DMS153 treated with DMSO at 0.1 percent for 48 hours (cell line): ENCODE data around the gene ADCY9.
"Not testable (repeated sequence)": the region's sequence is repeated elsewhere in the genome, so short reads cannot be mapped to it uniquely, and the experiment has no call there.

ENCODE experiments used
- DNase-seq: peaks from one replicate; lab custom pipeline; 2025; ENCODE audit not compliant: unreplicated experiment; lab: John Stamatoyannopoulos, UW

The ADCY9 gene

GRCh38 chr16:4071686-4072561, 44.3 kb downstream of the ADCY9 start:
- no peak for DNase-seq

DNA sequence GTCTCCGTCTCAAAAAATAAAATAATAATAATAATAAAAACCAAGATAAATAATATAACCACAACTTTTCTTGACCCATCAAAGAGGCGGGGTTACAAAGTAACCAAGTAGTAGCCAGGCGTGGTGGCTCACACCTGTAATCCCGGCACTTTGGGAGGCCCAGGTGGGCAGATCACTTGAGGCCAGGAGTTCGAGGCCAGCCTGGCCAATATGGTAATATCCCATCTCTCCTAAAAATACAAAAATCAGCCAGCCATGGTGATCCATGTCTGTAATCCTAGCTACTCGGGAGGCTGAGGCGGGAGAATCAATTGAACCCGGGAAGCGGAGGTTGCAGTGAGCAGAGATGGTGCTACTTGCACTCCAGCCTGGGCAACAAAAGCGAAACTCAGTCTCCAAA, 45.3 kb downstream of the ADCY9 start:
- no peak for DNase-seq

DNA sequence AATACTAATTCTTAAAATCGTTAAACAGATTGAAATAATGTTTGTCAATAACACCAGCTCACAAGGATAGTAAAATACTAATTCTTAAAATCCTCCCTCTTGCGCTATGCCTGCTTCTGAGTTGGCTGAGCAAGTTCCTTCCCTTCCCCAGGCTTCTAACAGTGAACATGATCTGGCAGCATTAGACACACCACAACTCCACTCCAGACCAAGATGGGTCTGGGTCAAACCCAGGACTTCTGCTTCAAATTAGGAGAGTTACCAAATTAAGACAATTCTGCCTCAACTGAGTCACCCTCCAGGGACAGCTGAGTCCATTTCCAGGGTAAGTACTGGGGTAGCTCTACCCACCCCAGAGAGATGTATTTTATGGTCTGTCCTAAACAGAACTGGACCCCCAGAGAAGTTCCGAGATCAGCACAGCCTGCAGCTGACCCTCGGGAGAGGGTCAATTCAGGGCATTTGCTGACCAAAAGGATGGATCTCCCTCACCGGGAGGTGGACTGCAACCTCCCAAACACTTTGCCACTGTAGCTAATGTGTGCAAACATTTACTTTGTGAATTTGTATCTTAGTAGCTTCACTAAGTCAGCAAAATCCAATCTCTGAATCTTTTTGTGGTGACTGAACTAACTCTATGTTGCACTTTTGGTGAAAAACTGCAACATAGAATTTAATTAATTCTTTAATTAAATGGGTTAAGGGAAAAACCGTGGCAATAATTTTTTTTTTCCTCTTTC, 48.8 kb downstream of the ADCY9 start:
- no peak for DNase-seq

DNA sequence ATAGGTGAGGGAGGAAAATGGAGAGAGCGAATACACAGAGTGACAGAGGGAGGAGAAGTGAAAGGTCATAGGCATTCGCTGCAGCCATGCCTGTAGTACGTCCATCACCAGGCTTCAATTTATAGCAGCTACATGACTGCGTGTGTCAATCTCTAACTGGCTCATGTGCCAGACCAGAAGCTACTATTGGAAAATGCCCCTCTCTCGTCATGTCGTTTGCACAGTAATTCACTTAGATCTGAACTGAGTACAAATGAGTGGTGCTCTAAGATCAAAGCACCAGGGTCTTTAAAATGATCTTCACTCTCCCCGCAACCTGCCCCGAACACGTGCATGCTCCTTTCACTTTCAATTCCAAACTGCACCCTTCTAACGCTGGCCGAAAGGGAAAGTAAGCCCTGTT, 51.3 kb downstream of the ADCY9 start:
- DNase-seq: peak; percentile 64

- DNase-seq: no peak
Measured at GRCh38 chr16:4062212-4062802, 53.9 kb downstream of the ADCY9 start.

DNA sequence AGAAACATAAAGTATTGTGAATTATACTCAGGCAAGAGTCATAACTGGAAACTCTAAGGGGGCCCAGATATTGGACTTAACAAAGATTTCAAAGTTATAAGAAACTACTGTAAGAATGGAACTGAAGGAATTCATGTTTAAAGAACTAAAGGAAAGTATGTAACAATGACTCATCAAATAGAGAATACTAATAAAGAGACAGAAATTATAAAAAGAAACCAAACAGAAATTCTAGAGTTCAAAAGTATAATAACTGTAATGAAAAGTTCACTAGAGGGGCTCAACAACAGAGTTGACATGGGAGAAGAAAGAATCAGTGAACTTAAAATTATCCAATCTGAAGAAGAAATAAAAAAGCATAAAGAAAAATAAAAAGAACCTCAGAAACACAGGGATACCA, 55.4 kb downstream of the ADCY9 start:
- no peak for DNase-seq

DNA sequence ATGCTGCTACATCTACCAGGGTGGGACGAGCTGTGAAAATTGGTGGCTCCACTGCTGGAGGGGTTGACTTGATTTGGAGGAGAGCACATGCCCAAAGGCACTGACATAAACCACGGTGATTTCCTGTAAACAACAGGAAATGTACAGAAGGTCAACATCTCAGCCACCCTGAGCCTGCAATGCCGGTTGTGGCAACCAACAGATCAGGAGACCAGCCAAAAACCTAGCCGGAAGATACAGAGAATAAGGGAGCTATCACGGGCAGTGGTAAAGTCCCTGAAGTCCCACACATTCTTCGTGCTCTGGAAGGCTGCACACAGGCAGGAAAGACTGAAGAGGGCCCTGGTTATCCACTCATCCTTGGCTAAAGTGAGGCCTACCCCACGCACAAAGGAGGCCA, 56.2 kb downstream of the ADCY9 start:
- DNase-seq: no peak

GRCh38 chr16:4058386-4058785, 57.9 kb downstream of the ADCY9 start:
- no peak for DNase-seq

DNA sequence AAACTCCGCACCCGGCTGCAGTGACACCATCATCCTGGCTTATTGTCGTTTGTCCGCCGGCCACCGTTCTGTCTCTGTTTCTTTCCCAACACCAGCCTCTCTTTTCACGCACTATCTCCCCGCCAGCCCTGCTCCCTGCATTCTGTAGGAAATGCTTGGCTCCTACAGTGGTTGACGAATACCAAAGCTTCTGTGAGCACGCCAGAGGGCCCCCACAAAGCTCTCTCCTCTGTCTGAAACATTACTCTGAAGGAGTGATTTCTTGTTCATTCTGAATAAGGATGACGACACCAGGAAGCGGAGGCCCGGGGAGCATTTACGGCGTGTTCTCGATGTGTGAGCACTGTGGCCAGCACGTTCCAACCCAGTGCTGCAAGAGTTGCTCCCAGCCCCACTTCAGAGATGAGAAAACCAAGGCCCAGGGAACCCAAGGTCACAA, 58.8 kb downstream of the ADCY9 start:
- DNase-seq: no peak

- no peak for DNase-seq
Measured at GRCh38 chr16:4056161-4057105, 59.8 kb downstream of the ADCY9 start.

DNA sequence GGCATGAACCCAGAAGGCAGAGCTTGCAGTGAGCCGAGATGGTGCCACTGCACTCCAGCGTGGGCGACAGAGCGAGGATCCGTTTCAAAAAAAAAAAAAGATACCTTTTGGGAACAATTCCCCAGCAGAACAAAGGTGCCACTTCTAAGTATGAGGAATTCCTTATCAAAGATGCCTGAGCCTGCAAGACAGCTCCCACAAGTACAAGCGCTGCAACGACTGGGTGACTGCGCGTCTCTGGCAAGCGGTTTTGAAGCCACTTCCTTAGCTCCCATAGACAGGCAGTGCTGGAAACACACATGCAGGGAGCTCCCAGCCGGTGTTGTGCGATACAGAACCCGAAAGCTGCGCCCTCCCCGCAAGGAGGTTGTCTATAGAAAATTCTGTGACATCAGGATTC, 60.5 kb downstream of the ADCY9 start:
- DNase-seq: no peak

DNA sequence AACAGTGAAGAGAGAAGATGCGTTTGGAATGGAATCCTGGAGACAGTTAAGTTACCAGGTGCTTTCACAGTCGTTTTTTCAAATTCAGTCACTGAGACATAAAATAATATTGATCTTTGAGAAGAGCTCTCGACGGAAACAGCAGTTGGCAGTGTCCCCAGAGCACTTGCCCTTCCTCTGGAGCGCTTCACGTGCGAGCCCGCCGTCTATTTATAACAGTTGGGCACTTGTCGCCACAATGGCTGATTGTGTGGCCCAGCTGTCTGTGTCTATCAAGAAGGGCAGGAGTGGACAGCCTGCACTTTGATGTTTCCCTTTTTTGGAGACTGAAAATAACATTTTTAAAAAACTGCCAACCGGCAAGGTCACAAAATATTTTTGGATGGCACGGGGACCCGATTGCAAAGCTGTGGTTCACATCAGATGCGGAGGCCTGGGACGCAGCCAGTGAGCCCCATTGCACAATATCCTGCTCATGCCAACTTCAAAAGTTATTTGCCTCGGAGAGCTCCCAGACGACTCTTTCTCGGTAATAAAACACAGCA, 62.9 kb downstream of the ADCY9 start:
- DNase-seq: peak; percentile 93

- DNase-seq: peak; percentile 68
Measured at GRCh38 chr16:4052801-4053293, 63.4 kb downstream of the ADCY9 start.

DNA sequence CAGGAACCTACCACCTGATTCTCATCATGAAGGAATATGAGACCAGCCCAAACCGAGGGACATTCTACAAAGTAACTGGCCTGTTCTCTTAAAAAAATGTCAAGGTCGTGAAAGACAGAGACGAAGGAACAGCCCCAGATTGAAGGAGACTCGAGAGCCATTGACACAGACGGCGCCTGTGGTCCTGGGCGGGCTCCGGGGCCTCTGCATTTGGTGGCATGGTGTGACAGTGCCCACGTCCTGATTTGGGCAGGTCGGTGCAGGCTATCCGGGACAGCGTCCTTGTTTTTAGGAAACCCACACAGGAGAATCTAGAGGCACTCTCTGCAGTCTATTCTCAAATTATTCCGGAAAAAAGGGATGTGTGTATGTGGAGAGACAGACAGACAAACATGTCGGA, 64.1 kb downstream of the ADCY9 start:
- no peak for DNase-seq

DNA sequence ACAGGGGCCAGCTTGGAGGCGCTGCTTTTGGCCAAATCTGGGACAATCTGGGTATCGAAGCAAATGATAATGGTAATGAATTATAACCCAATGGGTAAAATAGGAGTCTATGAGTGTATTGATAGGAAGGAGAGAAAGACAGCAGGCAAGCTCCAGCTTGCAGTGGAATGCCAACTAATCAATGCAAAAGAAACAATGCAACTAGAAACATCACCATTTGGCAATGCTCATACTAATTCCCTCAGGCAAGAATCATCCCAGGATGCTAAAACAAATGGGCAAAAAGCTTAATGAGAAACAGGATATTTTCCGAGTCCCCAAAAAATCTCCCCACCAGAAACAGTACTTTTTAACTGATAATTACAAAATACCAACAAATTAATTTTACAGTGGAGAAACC, 64.7 kb downstream of the ADCY9 start:
- no peak for DNase-seq

DNA sequence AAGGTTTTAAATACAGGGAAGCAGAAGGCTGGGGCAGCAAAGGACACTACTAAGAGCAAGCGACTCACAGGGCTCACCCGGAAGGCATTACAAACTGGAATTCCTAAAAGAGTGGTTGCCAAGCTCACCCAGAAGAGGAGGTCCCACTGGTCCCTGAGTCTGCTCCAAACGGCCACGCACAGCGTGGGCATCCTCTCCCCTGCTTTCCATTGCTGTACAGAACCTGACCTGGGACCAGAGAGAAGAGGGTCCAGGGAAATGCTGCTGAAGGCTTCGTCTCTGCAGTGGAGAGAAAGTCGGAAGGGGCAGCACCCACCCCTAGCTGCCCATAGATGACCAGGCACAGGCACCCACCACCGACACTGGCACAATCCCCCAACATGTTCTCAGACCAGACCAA, 67.2 kb downstream of the ADCY9 start:
- no peak for DNase-seq

DNA sequence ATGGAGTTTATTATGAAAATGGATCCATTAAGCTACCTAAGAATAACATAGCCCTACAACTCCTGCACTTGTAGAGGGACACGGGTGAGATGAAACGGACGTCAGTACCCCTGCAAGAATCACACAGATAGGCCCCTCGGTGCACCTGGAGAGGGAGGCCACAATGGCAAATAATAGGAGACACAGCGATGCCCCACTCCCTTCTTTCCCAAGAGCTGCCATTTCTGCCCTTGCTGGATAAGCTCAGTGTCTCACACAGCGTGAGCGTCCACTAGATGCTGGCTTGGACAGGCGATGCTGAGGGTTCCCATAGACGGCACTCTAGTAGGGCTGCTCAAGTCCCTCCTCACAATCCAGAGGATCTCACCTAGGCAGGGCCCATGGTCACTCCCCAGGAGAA, 67.8 kb downstream of the ADCY9 start:
- DNase-seq: no peak

DNA sequence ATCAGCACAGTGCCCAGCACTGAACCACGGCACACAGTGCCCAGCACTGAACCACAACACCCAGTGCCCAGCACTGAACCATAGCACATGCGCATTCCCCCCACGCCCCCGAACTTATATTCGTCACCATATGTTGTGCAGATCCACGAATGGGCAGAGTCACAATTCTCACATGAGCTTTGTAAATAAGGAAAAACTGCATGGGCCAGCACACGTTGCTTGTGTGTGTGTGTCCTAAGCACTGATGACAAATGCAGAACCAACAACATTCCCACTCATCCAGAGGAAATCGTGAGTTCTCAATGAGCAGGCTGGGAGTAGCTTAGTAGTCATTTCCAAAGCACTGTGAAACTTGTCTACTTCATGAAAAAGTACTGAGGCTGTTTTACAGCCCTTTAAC, 70.0 kb downstream of the ADCY9 start:
- no peak for DNase-seq

DNA sequence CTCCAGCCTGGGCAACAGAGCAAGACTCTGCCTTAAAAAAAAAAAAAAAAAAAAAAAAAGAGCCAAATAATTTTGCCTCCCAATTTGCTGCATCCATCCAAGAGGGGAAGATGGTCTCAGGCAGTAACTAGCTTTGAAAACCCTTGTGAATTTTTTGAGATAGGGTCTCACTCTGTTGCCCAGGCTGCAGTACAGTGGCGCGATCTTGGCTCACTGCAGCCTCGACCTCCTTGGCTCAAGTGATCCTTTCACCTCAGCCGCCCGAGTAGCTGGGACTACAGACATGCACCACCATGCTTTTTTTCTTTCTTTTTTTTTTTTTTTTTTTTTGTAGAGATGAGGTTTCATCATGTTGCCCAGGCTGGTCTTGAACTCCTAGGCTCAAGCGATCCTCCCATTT, 70.7 kb downstream of the ADCY9 start:
- DNase-seq: not testable (repeated sequence)

DNA sequence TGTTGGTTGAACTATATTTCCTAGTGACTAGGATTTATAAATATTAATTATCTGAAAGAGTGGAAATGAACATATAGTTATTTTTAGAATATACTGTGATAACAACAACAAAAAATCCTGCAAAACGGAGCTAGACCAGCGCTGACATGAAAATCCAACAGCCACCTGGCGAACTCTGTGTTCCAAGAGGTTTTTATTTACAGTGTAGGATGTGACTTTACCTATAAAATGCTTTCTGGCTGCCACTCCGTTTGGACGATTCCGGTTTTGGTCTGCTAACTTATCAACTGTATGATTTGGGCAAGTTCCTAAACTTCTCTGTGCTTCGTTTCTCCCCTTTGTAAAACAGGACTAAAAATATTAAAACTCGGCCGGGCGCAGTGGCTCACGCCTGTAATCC, 73.7 kb downstream of the ADCY9 start:
- DNase-seq: no peak
